ENCODE measurements around the gene CREG2. TPM values are rescaled to one million over a fixed set of nuclear protein-coding genes. Genes with fewer than 3 reads are reported as not detected.
A peak's percentile ranks its signal among the peaks of the same experiment; 100 is the strongest.

Gene CREG2
- total RNA-seq, 4 donors from 2014 or later = not detected

GRCh38 chr2:101307503-101307902, 79.8 kb downstream of the CREG2 start:
- Histone ChIP-seq H3K27me3 (no peaks in the 10 kb centered on the region), H3K4me3 (peak overlapping the region; percentile 82 to 96 (median 92)), H3K4me1 (peaks cover 19 to 49% (median 47%) of the 10 kb centered on the region in 4 donors), H3K36me3 (peaks cover 0 to 1% (median 0%) of the 10 kb centered on the region in 4 donors), H3K27ac (replicated peaks in 1 of 4) (peak overlapping the region; percentile 88 to 91 (median 90)), H3K9me3 (no peaks in the 10 kb centered on the region)
- intact Hi-C loops (cut with DNase I) = loop anchor here (5.0 kb wide), 1 partner anchor 55 kb away; the partner anchor contains the start of gene CNOT11
- no peak for TF ChIP-seq POLR2A (IDR thresholded peaks at IDR 0.05; ENCODE audit: low read depth)
- TF ChIP-seq POLR2AphosphoS5 (IDR thresholded peaks at IDR 0.05) = no peak
- TF ChIP-seq EP300 (IDR thresholded peaks at IDR 0.05) = no peak
- TF ChIP-seq CTCF (IDR thresholded peaks at IDR 0.05) = no peak
- DNase-seq (ENCODE audit: extremely low spot score) = no peak
- WGBS = 45% methylated on average over 9 of the region's 9 CpGs

- intact Hi-C loops (cut with DNase I) = loop anchor here (5.0 kb wide), 1 partner anchor 54 kb away; the partner anchor contains the start of gene CNOT11
- Histone ChIP-seq H3K27ac (replicated peaks in 1 of 4) (peak overlapping the region; percentile 88 to 91 (median 90)), H3K4me3 (peak overlapping the region; percentile 82 to 96 (median 92)), H3K9me3 (no peaks in the 10 kb centered on the region), H3K27me3 (no peaks in the 10 kb centered on the region), H3K36me3 (peaks cover 0 to 3% (median 0%) of the 10 kb centered on the region in 4 donors), H3K4me1 (peaks cover 19 to 60% (median 58%) of the 10 kb centered on the region in 4 donors)
- no peak for DNase-seq (ENCODE audit: extremely low spot score)
- WGBS = 55% methylated on average over 7 of the region's 7 CpGs
- no peak for TF ChIP-seq CTCF (IDR thresholded peaks at IDR 0.05)
- TF ChIP-seq EP300 (IDR thresholded peaks at IDR 0.05) = no peak
These were observed 80.9 kb downstream of the CREG2 start for GRCh38 chr2:101306410-101306809.

GRCh38 chr2:101305492-101306078, 81.7 kb downstream of the CREG2 start:
- Histone ChIP-seq H3K4me1 (peaks cover 22 to 68% (median 66%) of the 10 kb centered on the region in 4 donors), H3K27ac (replicated peaks in 1 of 4) (peak overlapping the region in 3 of 4 donors; percentile 10 to 91 (median 90)), H3K4me3 (peak overlapping the region; percentile 82 to 96 (median 92)), H3K9me3 (no peaks in the 10 kb centered on the region), H3K27me3 (no peaks in the 10 kb centered on the region), H3K36me3 (peaks cover 0 to 3% (median 0%) of the 10 kb centered on the region in 4 donors)
- TF ChIP-seq POLR2A (IDR thresholded peaks at IDR 0.05; ENCODE audit: low read depth) = no peak
- no peak for TF ChIP-seq POLR2AphosphoS5 (IDR thresholded peaks at IDR 0.05)
- DNase-seq (ENCODE audit: extremely low spot score) = peak; percentile 75
- 54% methylated on average over 7 of the region's 7 CpGs for WGBS
- intact Hi-C loops (cut with DNase I) = loop anchor here (5.0 kb wide), 1 partner anchor 53 kb away; the partner anchor contains the start of gene CNOT11

GRCh38 chr2:101305035-101305434, 82.3 kb downstream of the CREG2 start:
- peaks cover 0 to 3% (median 0%) of the 10 kb centered on the region in 4 donors for H3K36me3 ChIP-seq

More at GRCh38 chr2:101305035-101305434, 82.3 kb downstream of the CREG2 start:
- Histone ChIP-seq H3K4me1 (peaks cover 27 to 74% (median 72%) of the 10 kb centered on the region in 4 donors), H3K27ac (replicated peaks in 1 of 4) (peak overlapping the region in 2 of 4 donors; percentile 90 to 91), H3K27me3 (no peaks in the 10 kb centered on the region), H3K9me3 (no peaks in the 10 kb centered on the region), H3K4me3 (peak overlapping the region in 2 of 4 donors; percentile 82 to 90)
- intact Hi-C loops (cut with DNase I) = loop anchor here (5.0 kb wide), 1 partner anchor 53 kb away; the partner anchor contains the start of gene CNOT11
- peak; percentile 4 for DNase-seq (ENCODE audit: extremely low spot score)
- 89% methylated on average over 4 of the region's 4 CpGs for WGBS
- TF ChIP-seq POLR2A (IDR thresholded peaks at IDR 0.05; ENCODE audit: low read depth) (no peak), EP300 (IDR thresholded peaks at IDR 0.05) (no peak), POLR2AphosphoS5 (IDR thresholded peaks at IDR 0.05) (no peak), CTCF (IDR thresholded peaks at IDR 0.05) (no peak)

Data from esophagus muscularis mucosa (tissue), 4 donors.